ENCODE data around the gene PAPLN. TPM values are rescaled to one million over a fixed set of nuclear protein-coding genes. Genes with fewer than 3 reads are reported as not detected.

The PAPLN gene
- total RNA-seq, 2 experiments from 2014 or later, result 0.29 to 0.47 TPM

DNA sequence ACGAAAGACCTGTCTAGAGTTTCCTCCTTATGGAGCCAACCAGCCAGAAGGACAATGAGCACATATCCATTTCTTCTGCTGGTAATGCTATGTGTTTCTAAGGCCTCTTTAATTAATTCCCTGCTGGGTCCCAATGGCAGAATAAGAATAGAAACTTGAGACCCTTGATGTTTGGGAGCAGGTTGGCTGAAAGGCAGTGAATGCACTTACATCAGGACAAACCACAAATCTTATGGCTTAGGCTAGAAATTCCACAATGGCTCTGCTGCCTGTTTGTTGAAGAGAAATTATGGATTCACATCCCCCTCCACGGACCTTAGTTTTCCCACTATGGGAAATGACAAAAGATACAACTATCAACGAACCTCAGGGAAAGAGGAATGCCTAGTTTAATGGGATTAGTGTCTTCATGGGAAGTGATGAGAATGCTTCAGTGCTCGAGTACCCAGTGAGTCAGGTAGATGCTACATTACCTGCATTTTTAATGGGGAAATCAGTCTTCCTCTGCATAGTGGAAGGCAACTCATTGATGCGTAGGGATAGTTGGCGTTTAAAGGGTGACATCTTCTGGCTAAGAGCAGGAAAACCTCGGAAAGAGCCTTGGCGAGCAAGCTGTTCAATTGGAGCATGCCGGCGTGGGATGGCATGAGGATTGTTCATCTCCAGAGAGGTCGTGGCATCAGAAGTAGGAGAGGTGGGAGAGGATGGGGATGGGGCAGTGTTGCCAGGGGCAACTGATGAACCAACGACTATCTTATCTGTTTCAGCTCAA lies 46.5 kb downstream of the PAPLN start:
- Mint-ChIP-seq H3K4me3 (no peak overlapping the region), H3K4me1 (ENCODE audit: low read depth) (peaks cover 7% of the 10 kb centered on the region), H3K36me3 (ENCODE audit: low read depth) (peaks cover 8% of the 10 kb centered on the region), H3K27ac (no peak overlapping the region), H3K9me3 (no peaks in the 10 kb centered on the region), H3K27me3 (no peaks in the 10 kb centered on the region)
- ChIA-PET CTCF (no interaction called here), POLR2A (no interaction called here)
- intact Hi-C loops (cut with micrococcal nuclease), result no loop called here
- ATAC-seq (no peak), DNase-seq (no peak)
- TF ChIP-seq, protein P1, sequence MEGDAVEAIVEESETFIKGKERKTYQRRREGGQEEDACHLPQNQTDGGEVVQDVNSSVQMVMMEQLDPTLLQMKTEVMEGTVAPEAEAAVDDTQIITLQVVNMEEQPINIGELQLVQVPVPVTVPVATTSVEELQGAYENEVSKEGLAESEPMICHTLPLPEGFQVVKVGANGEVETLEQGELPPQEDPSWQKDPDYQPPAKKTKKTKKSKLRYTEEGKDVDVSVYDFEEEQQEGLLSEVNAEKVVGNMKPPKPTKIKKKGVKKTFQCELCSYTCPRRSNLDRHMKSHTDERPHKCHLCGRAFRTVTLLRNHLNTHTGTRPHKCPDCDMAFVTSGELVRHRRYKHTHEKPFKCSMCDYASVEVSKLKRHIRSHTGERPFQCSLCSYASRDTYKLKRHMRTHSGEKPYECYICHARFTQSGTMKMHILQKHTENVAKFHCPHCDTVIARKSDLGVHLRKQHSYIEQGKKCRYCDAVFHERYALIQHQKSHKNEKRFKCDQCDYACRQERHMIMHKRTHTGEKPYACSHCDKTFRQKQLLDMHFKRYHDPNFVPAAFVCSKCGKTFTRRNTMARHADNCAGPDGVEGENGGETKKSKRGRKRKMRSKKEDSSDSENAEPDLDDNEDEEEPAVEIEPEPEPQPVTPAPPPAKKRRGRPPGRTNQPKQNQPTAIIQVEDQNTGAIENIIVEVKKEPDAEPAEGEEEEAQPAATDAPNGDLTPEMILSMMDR (IDR thresholded peaks at IDR 0.05), result no peak

DNA sequence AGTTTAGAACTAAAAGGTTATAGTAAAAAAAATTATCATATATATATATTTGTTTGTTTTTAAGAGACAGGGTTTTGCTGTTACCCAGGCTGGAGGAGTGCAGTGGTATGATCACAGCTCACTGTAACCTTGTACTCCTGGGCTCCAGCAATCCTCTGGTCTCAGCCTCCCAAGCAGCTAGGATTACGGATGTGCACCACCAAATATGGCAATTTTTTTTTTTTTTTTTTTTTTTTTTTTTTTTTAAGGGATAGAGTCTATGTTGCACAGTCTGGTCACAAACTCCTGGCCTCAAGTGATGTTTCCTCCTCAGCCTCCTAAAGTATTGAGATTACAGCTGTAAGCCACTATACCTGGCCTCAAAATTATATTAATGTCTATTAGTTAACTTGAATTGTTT lies 48.7 kb downstream of the PAPLN start:
- ChIA-PET POLR2A (no interaction called here), CTCF (no interaction called here)
- TF ChIP-seq, protein P1 (IDR thresholded peaks at IDR 0.05), result no peak

DNA sequence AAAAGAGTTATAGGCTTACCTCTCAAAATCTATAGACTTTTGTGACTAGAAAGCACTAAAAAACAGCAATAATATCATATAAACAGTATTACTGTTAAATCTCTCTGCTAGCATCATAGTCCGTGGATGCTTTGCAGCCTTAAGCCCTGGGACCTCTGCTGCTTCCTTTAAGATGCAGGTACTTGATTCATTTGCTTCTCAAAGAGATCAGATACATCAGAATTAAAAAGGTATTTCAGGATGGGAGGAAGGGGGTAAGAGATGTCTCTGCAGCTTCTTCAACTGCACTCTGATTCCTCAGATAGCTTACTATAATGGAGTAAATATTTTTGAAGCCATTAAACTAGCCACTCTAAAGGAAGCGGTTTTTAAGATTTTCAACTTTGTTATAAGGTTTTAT lies 49.3 kb downstream of the PAPLN start:
- no peak overlapping the region for H3K4me3 Mint-ChIP-seq
- TF ChIP-seq, protein P1 (IDR thresholded peaks at IDR 0.05), result no peak
- no peak for DNase-seq
- no peaks in the 10 kb centered on the region for H3K9me3 Mint-ChIP-seq
- peaks cover 26% of the 10 kb centered on the region for H3K4me1 Mint-ChIP-seq (ENCODE audit: low read depth)
- H3K27me3 Mint-ChIP-seq, result no peaks in the 10 kb centered on the region
- ChIA-PET CTCF (interaction anchor here (1.0 to 1.4 kb wide), 2 partner anchors 9 to 21 kb away, joined by 3 read pairs; no protein-coding TSS in a partner anchor), POLR2A (interaction anchor here (1.0 kb wide), 1 partner anchor 228 kb away, joined by 3 read pairs; no protein-coding TSS in a partner anchor)
- intact Hi-C loops (cut with micrococcal nuclease), result no loop called here
- no peak for ATAC-seq
- no peak overlapping the region for H3K27ac Mint-ChIP-seq
- peaks cover 9% of the 10 kb centered on the region for H3K36me3 Mint-ChIP-seq (ENCODE audit: low read depth)

More for the DNA sequence above, 48.7 kb downstream of the PAPLN start:
- Mint-ChIP-seq H3K4me3 (no peak overlapping the region), H3K27me3 (no peaks in the 10 kb centered on the region), H3K4me1 (ENCODE audit: low read depth) (peaks cover 26% of the 10 kb centered on the region), H3K9me3 (no peaks in the 10 kb centered on the region), H3K27ac (no peak overlapping the region), H3K36me3 (ENCODE audit: low read depth) (peaks cover 9% of the 10 kb centered on the region)
- ATAC-seq (no peak), DNase-seq (no peak)
- intact Hi-C loops (cut with micrococcal nuclease), result no loop called here

DNA sequence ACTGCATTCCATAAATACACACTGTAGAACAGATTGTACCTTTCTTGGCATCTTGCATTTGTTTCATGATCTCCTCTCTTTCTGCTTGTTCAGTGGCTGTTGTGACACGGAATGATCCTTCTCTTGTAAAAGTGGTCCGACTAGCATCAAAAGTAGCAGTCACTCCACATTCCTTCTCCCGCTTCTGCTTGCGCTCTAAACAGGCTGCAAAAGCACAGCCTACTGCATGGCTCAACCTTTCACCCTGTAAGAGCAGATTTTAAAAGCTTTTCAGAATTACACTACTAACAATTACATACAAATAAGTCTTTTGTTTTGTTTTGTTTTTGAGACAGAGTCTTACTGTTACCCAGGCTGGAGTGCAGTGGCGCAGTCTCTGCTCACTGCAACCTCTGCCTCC lies 49.8 kb downstream of the PAPLN start:
- CTCF ChIA-PET, result interaction anchor here (1.0 to 1.4 kb wide), 3 partner anchors 8 to 185 kb away, joined by 3 to 5 read pairs (median 3); no protein-coding TSS in a partner anchor
- Mint-ChIP-seq H3K4me1 (ENCODE audit: low read depth) (peaks cover 26% of the 10 kb centered on the region), H3K27me3 (no peaks in the 10 kb centered on the region), H3K36me3 (ENCODE audit: low read depth) (peaks cover 10% of the 10 kb centered on the region), H3K27ac (no peak overlapping the region), H3K9me3 (no peaks in the 10 kb centered on the region), H3K4me3 (no peak overlapping the region)
- TF ChIP-seq, protein P1 (IDR thresholded peaks at IDR 0.05), result no peak
- ATAC-seq (no peak), DNase-seq (no peak)
- intact Hi-C loops (cut with micrococcal nuclease), result no loop called here
- POLR2A ChIA-PET, result interaction anchor here (1.0 kb wide), 1 partner anchor 228 kb away, joined by 3 read pairs; no protein-coding TSS in a partner anchor

DNA sequence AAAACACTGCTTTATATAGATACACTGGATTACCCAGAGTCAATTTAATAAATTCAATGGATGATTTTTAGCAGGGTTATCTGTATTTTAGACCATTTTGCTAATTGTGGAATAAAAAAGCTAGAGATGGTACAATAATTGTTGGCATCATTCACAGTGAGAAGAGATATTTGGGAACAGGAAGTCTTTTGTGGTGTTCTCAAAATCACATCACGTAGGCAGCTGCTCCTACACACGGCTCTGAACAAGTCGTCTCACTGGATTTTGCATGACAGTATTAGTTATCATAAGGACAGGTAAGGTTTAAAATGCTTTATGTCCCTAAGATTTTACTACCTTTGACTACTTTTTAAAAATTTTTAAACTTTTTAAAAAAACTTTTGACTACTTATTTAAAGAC lies 52.0 kb downstream of the PAPLN start:
- POLR2A ChIA-PET, result interaction anchor here (1.0 kb wide), 1 partner anchor 169 kb away, joined by 3 read pairs; no protein-coding TSS in a partner anchor
- H3K4me1 Mint-ChIP-seq (ENCODE audit: low read depth), result peaks cover 32% of the 10 kb centered on the region
- intact Hi-C loops (cut with micrococcal nuclease), result no loop called here

More for the DNA sequence above, 52.0 kb downstream of the PAPLN start:
- DNase-seq (no peak), ATAC-seq (no peak)
- Mint-ChIP-seq H3K27ac (peak overlapping the region; percentile 49), H3K36me3 (ENCODE audit: low read depth) (peaks cover 8% of the 10 kb centered on the region), H3K27me3 (no peaks in the 10 kb centered on the region), H3K9me3 (no peaks in the 10 kb centered on the region), H3K4me3 (no peak overlapping the region)
- TF ChIP-seq, protein P1 (IDR thresholded peaks at IDR 0.05), result no peak
- CTCF ChIA-PET, result interaction anchor here (1.0 to 1.6 kb wide), 3 partner anchors 9 to 182 kb away, joined by 3 to 5 read pairs (median 3); no protein-coding TSS in a partner anchor
